GM23338 (cell line): ENCODE measurements around the gene ZNF648. TPM values are rescaled to one million over a fixed set of nuclear protein-coding genes. Genes with fewer than 3 reads are reported as not detected.

Source experiments
- ATAC-seq: fragments of 200-7000 bp; cut with Tn5 transposase; 3 replicates; pipeline ENCODE4 v1.9.1; 2020
- DNase-seq: peaks from one replicate; pipeline ENCODE4 v3.0.0-alpha.2; 2015; ENCODE audit warnings: low spot score
- H2AFZ ChIP-seq: fragments of 200-600 bp; sonication (generic); 2 replicates; pipeline ENCODE4 v1.8.0; 2016; ENCODE audit warnings: antibody characterized with exemption, mild to moderate bottlenecking, moderate library complexity
- H3F3A ChIP-seq: fragments of 200-600 bp; sonication (generic); replicated peaks from 2 replicates; pipeline ENCODE4 v1.8.0; 2017; ENCODE audit warnings: antibody characterized with exemption, mixed run types, low read depth
- H3K27ac ChIP-seq: fragments of 200-600 bp; sonication (generic); 2 replicates; pipeline ENCODE4 v1.6.1; 2016; ENCODE audit warnings: low read depth
- H3K27me3 ChIP-seq: fragments of 200-600 bp; sonication (generic); 2 replicates; pipeline ENCODE4 v1.8.0; 2016; ENCODE audit warnings: mild to moderate bottlenecking, mixed run types, moderate library complexity; ENCODE audit not compliant: insufficient read depth
- H3K36me3 ChIP-seq: fragments of 200-600 bp; sonication (generic); 2 replicates; pipeline ENCODE4 v1.8.0; 2016; ENCODE audit warnings: mild to moderate bottlenecking; ENCODE audit not compliant: insufficient read depth
- H3K4me1 ChIP-seq: fragments of 200-600 bp; sonication (generic); 2 replicates; pipeline ENCODE4 v1.8.0; 2016; ENCODE audit warnings: mild to moderate bottlenecking, moderate library complexity; ENCODE audit not compliant: insufficient read depth
- H3K4me2 ChIP-seq: fragments of 200-600 bp; sonication (generic); 2 replicates; pipeline ENCODE4 v1.7.1; 2017; ENCODE audit warnings: mixed run types
- H3K4me3 ChIP-seq: fragments of 200-600 bp; sonication (generic); 2 replicates; pipeline ENCODE4 v1.6.1; 2016; ENCODE audit warnings: mixed run types
- H3K79me2 ChIP-seq: fragments of 200-600 bp; sonication (generic); replicated peaks from 2 replicates; pipeline ENCODE4 v1.8.0; 2017; ENCODE audit warnings: mild to moderate bottlenecking; ENCODE audit not compliant: insufficient read depth
- H3K9me2 ChIP-seq: fragments of 200-600 bp; sonication (generic); 2 replicates; pipeline ENCODE4 v1.8.0; 2017; ENCODE audit not compliant: insufficient read depth
- H4K20me1 ChIP-seq: fragments of 200-600 bp; sonication (generic); replicated peaks from 2 replicates; pipeline ENCODE4 v1.8.0; 2017; ENCODE audit warnings: mild to moderate bottlenecking; ENCODE audit not compliant: insufficient read depth
- H3K27ac Mint-ChIP-seq: 2 replicates; pipeline ENCODE4 v1.8.0; 2020; ENCODE audit warnings: inconsistent platforms, mild to moderate bottlenecking, moderate library complexity, mixed read lengths
- H3K27me3 Mint-ChIP-seq: 3 replicates; pipeline ENCODE4 v1.8.0; 2022; ENCODE audit warnings: low read depth, mild to moderate bottlenecking, moderate library complexity, mixed read lengths, inconsistent platforms; ENCODE audit not compliant: insufficient read depth, poor library complexity
- H3K36me3 Mint-ChIP-seq: 3 replicates; pipeline ENCODE4 v1.8.0; 2021; ENCODE audit warnings: low read depth, mild to moderate bottlenecking, inconsistent platforms, moderate library complexity, mixed read lengths
- H3K4me1 Mint-ChIP-seq: 3 replicates; pipeline ENCODE4 v1.8.0; 2020; ENCODE audit warnings: mild to moderate bottlenecking, inconsistent platforms, mixed read lengths
- H3K4me3 Mint-ChIP-seq: 3 replicates; pipeline ENCODE4 v1.8.0; 2021; ENCODE audit warnings: moderate library complexity, mild to moderate bottlenecking, inconsistent platforms, mixed read lengths
- H3K9me3 Mint-ChIP-seq: 3 replicates; pipeline ENCODE4 v1.8.0; 2020; ENCODE audit warnings: moderate library complexity, mild to moderate bottlenecking, inconsistent platforms, mixed read lengths
- CREB1 ChIP-seq: fragments of 250-450 bp; sonication (Bioruptor Pico); IDR thresholded peaks from 2 replicates; pipeline ENCODE4 v1.5.0; 2020; ENCODE audit warnings: low read depth, mild to moderate bottlenecking, moderate library complexity
- CTCF ChIP-seq, 2 experiments: fragments of 200-600 bp in 1 of 2; sonication (generic) in 1 of 2; conservative IDR thresholded peaks; 2 replicates each; pipeline versions ENCODE4 v1.5.1 to v1.6.1; 2016 to 2017; ENCODE audit warnings: antibody characterized with exemption in 2 of 2, low read depth in 2 of 2, mild to moderate bottlenecking in 2 of 2, moderate library complexity in 1 of 2
- EZH2 ChIP-seq: fragments of 200-600 bp; sonication (generic); IDR thresholded peaks from one replicate; pipeline ENCODE4 v1.8.0; 2017; ENCODE audit warnings: antibody characterized with exemption, mild to moderate bottlenecking, low read depth; ENCODE audit not compliant: unreplicated experiment
- EZH2phosphoT487 ChIP-seq: fragments of 200-600 bp; sonication (generic); IDR thresholded peaks from one replicate; pipeline ENCODE4 v1.8.1; 2018; ENCODE audit warnings: antibody characterized with exemption; ENCODE audit not compliant: unreplicated experiment
- JUNB ChIP-seq: IDR thresholded peaks from one replicate; pipeline ENCODE4 v1.6.1; 2016; ENCODE audit warnings: antibody characterized with exemption; ENCODE audit not compliant: unreplicated experiment
- POLR2AphosphoS5 ChIP-seq: IDR thresholded peaks from 2 replicates; pipeline ENCODE4 v1.6.1; 2016; ENCODE audit warnings: antibody characterized with exemption, low read depth
- STAT1 ChIP-seq: IDR thresholded peaks from one replicate; pipeline ENCODE4 v1.6.1; 2016; ENCODE audit warnings: antibody characterized with exemption; ENCODE audit not compliant: unreplicated experiment
- ZNF331 ChIP-seq: fragments of 250-450 bp; sonication (Bioruptor Pico); IDR thresholded peaks from 2 replicates; pipeline ENCODE4 v1.5.0; 2020; ENCODE audit warnings: low read depth, mild to moderate bottlenecking, moderate library complexity
- polyA plus RNA-seq: library from polyadenylated mRNA; unstranded; fragments of >200 nt; fragmentation: Nextera tagmentation; extraction: Ambion mirVana; gene quantifications from 2 replicates; pipeline ENCODE4 v1.2.1, GENCODE V29; 2016
- total RNA-seq: library from RNA; depleted of rRNA; stranded (reverse); fragments of >200 nt; shearing (Covaris generic); gene quantifications from 2 replicates; pipeline ENCODE4 v1.2.3, GENCODE V29; 2014
- TF ChIP-seq, protein P1 (sequence below): IDR thresholded peaks from one replicate; pipeline ENCODE4 v1.6.1; 2018; ENCODE audit warnings: antibody characterized with exemption; ENCODE audit not compliant: unreplicated experiment

Gene ZNF648
- total and polyA plus RNA-seq, 2 experiments from 2014 or later, result 0.24 to 1.2 TPM

DNA sequence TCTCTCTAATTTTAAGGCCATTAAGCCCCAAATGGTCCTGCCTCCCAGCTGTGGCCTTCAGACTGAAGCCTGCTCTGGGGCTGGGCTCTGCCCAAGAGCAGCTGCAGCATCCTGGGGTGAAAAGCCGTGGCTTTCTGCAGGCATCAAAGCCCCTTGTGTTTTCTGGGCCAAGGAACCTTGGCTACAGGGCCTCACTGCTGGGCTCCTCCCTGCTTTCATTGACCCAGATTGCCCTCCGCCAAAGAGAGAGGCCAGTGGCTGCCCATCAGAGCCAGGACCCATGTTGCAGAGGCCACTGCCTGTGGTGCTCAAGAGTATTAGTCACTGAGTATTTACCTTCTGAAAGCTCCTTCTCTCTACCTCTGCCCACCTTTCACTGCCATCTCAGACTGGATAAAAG, 1.6 kb downstream of the ZNF648 start:
- H3K4me2 ChIP-seq, result no peak overlapping the region
- H3K4me3 ChIP-seq, result no peak overlapping the region
- TF ChIP-seq JUNB, result no peak
- TF ChIP-seq, protein P1, sequence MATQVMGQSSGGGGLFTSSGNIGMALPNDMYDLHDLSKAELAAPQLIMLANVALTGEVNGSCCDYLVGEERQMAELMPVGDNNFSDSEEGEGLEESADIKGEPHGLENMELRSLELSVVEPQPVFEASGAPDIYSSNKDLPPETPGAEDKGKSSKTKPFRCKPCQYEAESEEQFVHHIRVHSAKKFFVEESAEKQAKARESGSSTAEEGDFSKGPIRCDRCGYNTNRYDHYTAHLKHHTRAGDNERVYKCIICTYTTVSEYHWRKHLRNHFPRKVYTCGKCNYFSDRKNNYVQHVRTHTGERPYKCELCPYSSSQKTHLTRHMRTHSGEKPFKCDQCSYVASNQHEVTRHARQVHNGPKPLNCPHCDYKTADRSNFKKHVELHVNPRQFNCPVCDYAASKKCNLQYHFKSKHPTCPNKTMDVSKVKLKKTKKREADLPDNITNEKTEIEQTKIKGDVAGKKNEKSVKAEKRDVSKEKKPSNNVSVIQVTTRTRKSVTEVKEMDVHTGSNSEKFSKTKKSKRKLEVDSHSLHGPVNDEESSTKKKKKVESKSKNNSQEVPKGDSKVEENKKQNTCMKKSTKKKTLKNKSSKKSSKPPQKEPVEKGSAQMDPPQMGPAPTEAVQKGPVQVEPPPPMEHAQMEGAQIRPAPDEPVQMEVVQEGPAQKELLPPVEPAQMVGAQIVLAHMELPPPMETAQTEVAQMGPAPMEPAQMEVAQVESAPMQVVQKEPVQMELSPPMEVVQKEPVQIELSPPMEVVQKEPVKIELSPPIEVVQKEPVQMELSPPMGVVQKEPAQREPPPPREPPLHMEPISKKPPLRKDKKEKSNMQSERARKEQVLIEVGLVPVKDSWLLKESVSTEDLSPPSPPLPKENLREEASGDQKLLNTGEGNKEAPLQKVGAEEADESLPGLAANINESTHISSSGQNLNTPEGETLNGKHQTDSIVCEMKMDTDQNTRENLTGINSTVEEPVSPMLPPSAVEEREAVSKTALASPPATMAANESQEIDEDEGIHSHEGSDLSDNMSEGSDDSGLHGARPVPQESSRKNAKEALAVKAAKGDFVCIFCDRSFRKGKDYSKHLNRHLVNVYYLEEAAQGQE, result no peak
- no peak for TF ChIP-seq CTCF (conservative IDR thresholded peaks at IDR 0.05; ENCODE audit: low read depth in 2 of 2)
- no peak for TF ChIP-seq CREB1
- no peak for TF ChIP-seq EZH2
- no peak for TF ChIP-seq STAT1
- no peak for TF ChIP-seq POLR2AphosphoS5
- H3K79me2 ChIP-seq, result no peaks in the 10 kb centered on the region
- ATAC-seq (no peak), DNase-seq (no peak)
- H3K4me3 Mint-ChIP-seq, result no peak overlapping the region
- no peaks in the 10 kb centered on the region for H4K20me1 ChIP-seq
- peaks cover 4% of the 10 kb centered on the region; the same call in 1 of the 3 replicates for H3K9me3 Mint-ChIP-seq
- H3K9me2 ChIP-seq, result no peaks in the 10 kb centered on the region
- no peak overlapping the region for H3K27ac ChIP-seq
- peaks cover 4% of the 10 kb centered on the region for H3K27me3 Mint-ChIP-seq
- H3K36me3 Mint-ChIP-seq, result no peaks in the 10 kb centered on the region
- peaks cover 2% of the 10 kb centered on the region; the same call in 1 of the 2 replicates for H3F3A ChIP-seq
- no peaks in the 10 kb centered on the region; the same call in 1 of the 2 replicates for H3K36me3 ChIP-seq
- H2AFZ ChIP-seq, result no peak overlapping the region
- H3K4me1 ChIP-seq, result peaks cover 3% of the 10 kb centered on the region; the same call in 1 of the 2 replicates
- H3K27ac Mint-ChIP-seq, result no peak overlapping the region
- H3K27me3 ChIP-seq, result peaks cover 27% of the 10 kb centered on the region
- 0 out of 3 replicates have a peak, but pooled peaks cover 2% of the 10 kb centered on the region for H3K4me1 Mint-ChIP-seq

DNA sequence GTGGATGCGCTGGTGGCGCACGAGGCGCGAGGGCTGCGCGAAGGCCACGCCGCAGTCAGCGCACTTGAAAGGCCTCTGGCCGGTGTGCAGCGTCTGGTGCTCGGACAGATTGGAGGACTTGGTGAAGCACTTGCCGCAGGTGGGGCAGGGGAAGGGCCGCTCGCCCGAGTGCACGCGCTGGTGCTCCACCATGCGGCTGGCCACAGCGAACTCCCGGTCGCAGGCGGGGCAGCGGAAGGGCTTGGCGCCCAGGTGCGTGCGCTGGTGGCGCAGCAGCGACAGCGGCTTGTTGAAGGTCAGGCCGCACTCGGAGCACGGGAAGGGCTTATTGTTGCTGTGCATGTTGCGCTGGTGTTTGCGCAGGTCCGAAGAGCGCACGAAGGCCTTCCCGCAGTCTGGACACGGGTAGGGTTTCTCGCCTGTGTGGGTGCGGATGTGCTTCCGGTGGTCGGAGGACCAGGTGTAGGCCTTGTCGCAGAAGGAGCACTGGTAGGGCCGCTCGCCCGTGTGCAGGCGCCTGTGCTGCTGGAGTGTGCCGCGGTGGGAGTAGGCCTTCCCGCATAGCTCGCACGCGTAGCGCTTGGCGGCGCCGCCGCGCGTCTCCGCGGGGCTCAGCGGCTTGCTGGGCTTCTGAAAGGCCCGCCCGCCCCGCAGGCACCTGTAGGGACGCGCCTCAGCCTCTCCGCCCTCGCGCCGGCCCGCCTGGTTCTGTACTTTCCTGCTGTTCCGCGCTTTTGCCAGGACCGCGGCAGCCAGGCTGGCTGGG, 4.7 kb downstream of the ZNF648 start:
- Histone ChIP-seq H4K20me1 (no peaks in the 10 kb centered on the region), H3K27ac (no peak overlapping the region), H3K4me1 (peaks cover 3% of the 10 kb centered on the region; the same call in 1 of the 2 replicates), H3F3A (peaks cover 2% of the 10 kb centered on the region; the same call in 1 of the 2 replicates), H3K9me2 (no peaks in the 10 kb centered on the region), H3K79me2 (no peaks in the 10 kb centered on the region), H3K4me2 (peak overlapping the region; percentile 74), H2AFZ (peak overlapping the region; percentile 97), H3K36me3 (no peaks in the 10 kb centered on the region), H3K4me3 (peak overlapping the region; percentile 46), H3K27me3 (peaks cover 27% of the 10 kb centered on the region)
- 0 out of 3 replicates have a peak, but pooled peaks cover 1% of the 10 kb centered on the region for H3K4me1 Mint-ChIP-seq
- no peak overlapping the region for H3K27ac Mint-ChIP-seq
- no peaks in the 10 kb centered on the region for H3K9me3 Mint-ChIP-seq
- TF ChIP-seq CTCF (conservative IDR thresholded peaks at IDR 0.05; ENCODE audit: low read depth in 2 of 2) (peak in 1 of 2 experiments; percentile 45; a peak in 3 of 4 replicates), POLR2AphosphoS5 (no peak; the same call in 1 of the 2 replicates), EZH2phosphoT487 (no peak), ZNF331 (CRISPR knock-in tag) (no peak)
- no peaks in the 10 kb centered on the region for H3K36me3 Mint-ChIP-seq
- peak overlapping the region; percentile 33; the same call in 2 of the 3 replicates for H3K4me3 Mint-ChIP-seq
- DNase-seq (peak; percentile 78), ATAC-seq (peak; percentile 82)
- H3K27me3 Mint-ChIP-seq, result peaks cover 4% of the 10 kb centered on the region
